Naive B cell (primary cell): ENCODE measurements around the gene CACNA1D. TPM values are rescaled to one million over a fixed set of nuclear protein-coding genes. Genes with fewer than 3 reads are reported as not detected.

ENCODE experiments used
- ATAC-seq, 2 donors: fragments of 150-1000 bp; cut with Tn5 transposase; 2 replicates each; pipeline ENCODE4 v1.10.0; 2021; ENCODE audit warnings: low read depth in 2 of 2, mild to moderate bottlenecking in 2 of 2, moderate library complexity in 2 of 2
- DNase-seq: peaks from one replicate; pipeline ENCODE4 v3.0.0; 2022
- H3K27ac Mint-ChIP-seq, 6 donors: one replicate each; pipeline ENCODE4 v1.8.0; 2020 to 2022; ENCODE audit warnings: mild to moderate bottlenecking in 6 of 6, mixed read lengths in 6 of 6, moderate library complexity in 5 of 6, inconsistent platforms in 2 of 6
- H3K27me3 Mint-ChIP-seq, 3 donors: one replicate each; pipeline ENCODE4 v1.8.0; 2021 to 2022; ENCODE audit warnings: mixed read lengths in 3 of 3, mild to moderate bottlenecking in 1 of 3
- H3K36me3 Mint-ChIP-seq, 2 donors: one replicate each; pipeline ENCODE4 v1.8.0; 2020 to 2022; ENCODE audit warnings: mixed read lengths in 2 of 2, inconsistent platforms in 1 of 2, mild to moderate bottlenecking in 1 of 2
- H3K4me1 Mint-ChIP-seq, 3 donors: one replicate each; pipeline ENCODE4 v1.8.0; 2020 to 2022; ENCODE audit warnings: mixed read lengths in 3 of 3, inconsistent platforms in 1 of 3, mild to moderate bottlenecking in 1 of 3, moderate library complexity in 1 of 3
- H3K4me3 Mint-ChIP-seq, 8 donors: one replicate each; pipeline ENCODE4 v1.8.0; 2020 to 2022; ENCODE audit warnings: mild to moderate bottlenecking in 8 of 8, mixed read lengths in 8 of 8, moderate library complexity in 8 of 8, inconsistent platforms in 2 of 8
- H3K9me3 Mint-ChIP-seq, 7 donors: one replicate each; pipeline ENCODE4 v1.8.0; 2020 to 2022; ENCODE audit warnings: mixed read lengths in 7 of 7, mild to moderate bottlenecking in 5 of 7, inconsistent platforms in 2 of 7, moderate library complexity in 1 of 7
- polyA plus RNA-seq, 6 donors: library from polyadenylated mRNA; unstranded; fragments of 300-500 nt; fragmentation: Illumina TruSeq; gene quantifications; one replicate each; pipeline ENCODE4 v1.2.3, GENCODE V29; 2021; ENCODE audit warnings: low read depth in 6 of 6

CACNA1D gene
- polyA plus RNA-seq, 6 donors from 2014 or later, result not detected

- Mint-ChIP-seq H3K4me1 (peaks cover 0 to under 1% (median under 1%) of the 10 kb centered on the region in 3 donors), H3K27ac (no peak overlapping the region), H3K27me3 (peaks cover 12 to 32% (median 23%) of the 10 kb centered on the region in 3 donors)
Observed at GRCh38 chr3:53768478-53769459, 274.4 kb downstream of the CACNA1D start.

GRCh38 chr3:53772562-53772961 is 278.2 kb downstream of the CACNA1D start:
- peaks cover 0 to 10% (median 5%) of the 10 kb centered on the region in 3 donors for H3K4me1 Mint-ChIP-seq
- no peaks in the 10 kb centered on the region for H3K9me3 Mint-ChIP-seq
- no peak overlapping the region for H3K27ac Mint-ChIP-seq
- no peaks in the 10 kb centered on the region for H3K36me3 Mint-ChIP-seq
- H3K27me3 Mint-ChIP-seq, result peaks cover 16 to 26% (median 25%) of the 10 kb centered on the region in 3 donors
- H3K4me3 Mint-ChIP-seq, result no peak overlapping the region
- ATAC-seq, result no peak
- no peak for DNase-seq

More at GRCh38 chr3:53768478-53769459, 274.4 kb downstream of the CACNA1D start:
- no peak for ATAC-seq
- Mint-ChIP-seq H3K4me3 (no peak overlapping the region), H3K9me3 (no peaks in the 10 kb centered on the region), H3K36me3 (no peaks in the 10 kb centered on the region)
- DNase-seq, result no peak

- H3K27me3 Mint-ChIP-seq, result peaks cover 14 to 26% (median 25%) of the 10 kb centered on the region in 3 donors
- DNase-seq (no peak), ATAC-seq (no peak)
- H3K9me3 Mint-ChIP-seq, result no peaks in the 10 kb centered on the region
- no peak overlapping the region for H3K27ac Mint-ChIP-seq
- H3K4me1 Mint-ChIP-seq, result peaks cover 0 to 10% (median 5%) of the 10 kb centered on the region in 3 donors
- no peak overlapping the region for H3K4me3 Mint-ChIP-seq
- H3K36me3 Mint-ChIP-seq, result no peaks in the 10 kb centered on the region
Observed at GRCh38 chr3:53773021-53773436, 278.6 kb downstream of the CACNA1D start.

- no peak overlapping the region for H3K4me3 Mint-ChIP-seq
- H3K4me1 Mint-ChIP-seq, result peaks cover 0 to 10% (median 5%) of the 10 kb centered on the region in 3 donors
- peaks cover 11 to 26% (median 25%) of the 10 kb centered on the region in 3 donors for H3K27me3 Mint-ChIP-seq
- H3K36me3 Mint-ChIP-seq, result no peaks in the 10 kb centered on the region
- peak overlapping the region in 2 of 6 donors; percentile 0 to 5 for H3K27ac Mint-ChIP-seq
- H3K9me3 Mint-ChIP-seq, result no peaks in the 10 kb centered on the region
- ATAC-seq, result peak in 1 of 2 donors; percentile 43
- no peak for DNase-seq
Observed at GRCh38 chr3:53773611-53774368, 279.4 kb downstream of the CACNA1D start.

GRCh38 chr3:53774414-53774813 is 280.0 kb downstream of the CACNA1D start:
- H3K27me3 Mint-ChIP-seq, result peaks cover 11 to 25% (median 19%) of the 10 kb centered on the region in 3 donors
- H3K4me1 Mint-ChIP-seq, result peaks cover 0 to 10% (median 5%) of the 10 kb centered on the region in 3 donors
- DNase-seq (no peak), ATAC-seq (no peak)
- H3K9me3 Mint-ChIP-seq, result no peaks in the 10 kb centered on the region
- H3K36me3 Mint-ChIP-seq, result no peaks in the 10 kb centered on the region
- no peak overlapping the region for H3K27ac Mint-ChIP-seq
- H3K4me3 Mint-ChIP-seq, result peak overlapping the region in 1 of 8 donors; percentile 16

GRCh38 chr3:53775018-53775417 is 280.6 kb downstream of the CACNA1D start:
- Mint-ChIP-seq H3K27ac (no peak overlapping the region), H3K27me3 (peaks cover 9 to 25% (median 16%) of the 10 kb centered on the region in 3 donors), H3K9me3 (no peaks in the 10 kb centered on the region), H3K36me3 (no peaks in the 10 kb centered on the region), H3K4me3 (no peak overlapping the region), H3K4me1 (peaks cover 0 to 10% (median 5%) of the 10 kb centered on the region in 3 donors)
- DNase-seq, result no peak
- ATAC-seq, result no peak

- DNase-seq (no peak), ATAC-seq (no peak)
- Mint-ChIP-seq H3K27ac (no peak overlapping the region), H3K9me3 (no peaks in the 10 kb centered on the region), H3K36me3 (no peaks in the 10 kb centered on the region), H3K4me3 (no peak overlapping the region), H3K4me1 (peaks cover 0 to 10% (median 5%) of the 10 kb centered on the region in 3 donors), H3K27me3 (peaks cover 7 to 18% (median 10%) of the 10 kb centered on the region in 3 donors)
Observed at GRCh38 chr3:53775834-53776251, 281.4 kb downstream of the CACNA1D start.

GRCh38 chr3:53776494-53777101 is 282.2 kb downstream of the CACNA1D start:
- Mint-ChIP-seq H3K4me3 (no peak overlapping the region), H3K36me3 (no peaks in the 10 kb centered on the region), H3K4me1 (peaks cover 0 to 10% (median 5%) of the 10 kb centered on the region in 3 donors), H3K27me3 (peaks cover 6 to 13% (median 10%) of the 10 kb centered on the region in 3 donors), H3K27ac (no peak overlapping the region), H3K9me3 (no peaks in the 10 kb centered on the region)
- DNase-seq (no peak), ATAC-seq (no peak)

GRCh38 chr3:53777468-53777867 is 283.1 kb downstream of the CACNA1D start:
- ATAC-seq, result no peak
- H3K9me3 Mint-ChIP-seq, result no peaks in the 10 kb centered on the region

GRCh38 chr3:53778153-53778552 is 283.7 kb downstream of the CACNA1D start:
- H3K27me3 Mint-ChIP-seq, result peaks cover 0 to 10% (median 4%) of the 10 kb centered on the region in 3 donors

More at GRCh38 chr3:53777468-53777867, 283.1 kb downstream of the CACNA1D start:
- Mint-ChIP-seq H3K27ac (peak overlapping the region in 3 of 6 donors; percentile 43 to 61 (median 58)), H3K4me3 (peak overlapping the region in 1 of 8 donors; percentile 79), H3K4me1 (peaks cover 0 to 10% (median 5%) of the 10 kb centered on the region in 3 donors), H3K36me3 (no peaks in the 10 kb centered on the region), H3K27me3 (peaks cover 4 to 10% (median 4%) of the 10 kb centered on the region in 3 donors)
- no peak for DNase-seq

GRCh38 chr3:53780171-53780570 is 285.8 kb downstream of the CACNA1D start:
- Mint-ChIP-seq H3K27me3 (peaks cover 5 to 10% (median 10%) of the 10 kb centered on the region in 3 donors), H3K4me3 (no peak overlapping the region), H3K4me1 (peaks cover 0 to 3% (median 0%) of the 10 kb centered on the region in 3 donors), H3K9me3 (peaks cover 0 to 2% (median 0%) of the 10 kb centered on the region in 7 donors), H3K36me3 (no peaks in the 10 kb centered on the region), H3K27ac (no peak overlapping the region)
- no peak for DNase-seq
- no peak for ATAC-seq

More at GRCh38 chr3:53778153-53778552, 283.7 kb downstream of the CACNA1D start:
- no peak overlapping the region for H3K27ac Mint-ChIP-seq
- no peaks in the 10 kb centered on the region for H3K36me3 Mint-ChIP-seq
- DNase-seq, result no peak
- H3K4me1 Mint-ChIP-seq, result peaks cover 0 to 10% (median 5%) of the 10 kb centered on the region in 3 donors
- peaks cover 0 to 2% (median 0%) of the 10 kb centered on the region in 7 donors for H3K9me3 Mint-ChIP-seq
- no peak for ATAC-seq
- H3K4me3 Mint-ChIP-seq, result no peak overlapping the region

- Mint-ChIP-seq H3K4me1 (peaks cover 0 to 3% (median 0%) of the 10 kb centered on the region in 3 donors), H3K27ac (peak overlapping the region in 1 of 6 donors; percentile 11), H3K27me3 (peaks cover 5 to 10% (median 10%) of the 10 kb centered on the region in 3 donors), H3K4me3 (no peak overlapping the region), H3K9me3 (peaks cover 0 to 2% (median 0%) of the 10 kb centered on the region in 7 donors), H3K36me3 (no peaks in the 10 kb centered on the region)
- ATAC-seq, result no peak
- DNase-seq, result no peak
Observed at GRCh38 chr3:53780806-53781205, 286.4 kb downstream of the CACNA1D start.
